Tongue (tissue), 2 donors: Measurements from ENCODE around the gene SCLY. TPM values are rescaled to one million over a fixed set of nuclear protein-coding genes. Genes with fewer than 3 reads are reported as not detected.
"Not testable (repeated sequence)": the region's sequence is repeated elsewhere in the genome, so short reads cannot be mapped to it uniquely, and the experiment has no call there.

ENCODE experiments used
- DNase-seq: peaks from one replicate; pipeline ENCODE4 v3.0.0-alpha.2; 2015
- total RNA-seq: library from RNA; depleted of rRNA; stranded (reverse); fragments of >200 nt; gene quantifications from one replicate; pipeline ENCODE4 v1.2.3, GENCODE V29; 2014

Gene SCLY
- total RNA-seq, 1 donor from 2014 or later: 21.2 TPM

- DNase-seq: no peak
Observed at GRCh38 chr2:238040918-238041317, 19.9 kb upstream of the SCLY start.

DNA sequence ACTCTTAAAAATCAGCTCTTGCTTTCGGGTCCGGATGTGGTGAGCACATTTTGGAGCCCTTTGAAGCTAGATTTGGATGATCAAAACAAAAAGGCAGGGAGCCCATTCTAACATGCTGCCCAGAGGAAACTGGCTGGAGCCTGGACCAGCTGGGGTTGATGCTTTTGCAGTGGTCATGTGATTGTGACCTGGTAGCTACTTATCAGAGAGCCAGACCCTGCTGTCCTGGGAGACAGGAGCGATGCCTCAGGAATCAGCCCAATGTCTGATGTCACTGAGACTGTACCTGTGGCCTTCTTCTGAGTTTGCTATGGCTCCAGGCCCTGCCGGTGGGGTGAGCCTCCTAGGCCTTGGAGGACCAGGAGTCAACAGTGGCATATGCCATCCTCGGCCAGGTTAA is 18.7 kb upstream of the SCLY start:
- DNase-seq: no peak

GRCh38 chr2:238042849-238043584 is 17.8 kb upstream of the SCLY start:
- no peak for DNase-seq

- no peak for DNase-seq
Observed at GRCh38 chr2:238043851-238044250, 16.9 kb upstream of the SCLY start.

DNA sequence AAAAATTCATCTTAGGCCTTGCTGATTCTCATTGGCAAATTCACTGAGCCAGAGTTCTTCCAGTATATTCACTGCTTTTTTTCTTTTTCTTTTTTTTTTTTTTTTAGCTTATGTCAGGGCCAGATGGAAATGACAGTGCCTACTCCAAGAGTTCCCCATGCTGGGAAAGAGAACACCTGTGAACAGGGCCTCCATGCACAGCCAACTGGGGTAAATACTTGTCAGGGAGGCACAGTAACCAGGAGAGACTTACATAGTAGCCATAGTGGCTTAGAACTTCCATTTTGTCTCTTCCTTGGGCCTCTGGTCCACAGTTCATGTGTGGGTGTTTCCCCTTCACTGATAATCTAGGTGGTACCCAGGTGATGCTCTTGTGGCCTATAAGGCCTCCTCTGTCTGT is 15.2 kb upstream of the SCLY start:
- no peak for DNase-seq

DNA sequence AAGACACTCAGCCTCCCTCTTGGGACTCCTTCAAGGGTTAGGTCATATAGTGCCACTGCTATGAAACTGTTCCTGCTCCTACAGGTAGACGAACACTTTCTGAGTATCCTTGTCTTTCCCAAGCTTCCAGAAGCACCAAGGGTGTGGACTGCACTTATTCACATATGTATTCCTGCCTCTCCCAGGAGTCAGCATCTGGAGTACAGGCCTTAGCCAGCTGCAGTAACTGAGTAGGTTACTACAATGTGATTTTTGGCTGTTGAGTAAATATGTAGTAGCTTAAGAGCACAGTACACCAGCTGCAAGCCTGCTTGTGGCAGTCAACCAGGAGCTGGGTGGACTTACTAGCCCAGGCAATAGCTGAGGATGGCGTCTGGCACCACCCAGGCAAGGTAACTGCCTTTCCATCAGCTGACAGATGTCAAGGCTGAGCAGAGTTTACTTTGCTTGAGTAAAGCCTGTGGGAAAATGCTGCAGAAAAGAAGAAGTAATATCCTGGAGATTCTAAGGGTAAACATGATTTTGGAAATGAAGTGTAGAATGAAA is 14.0 kb upstream of the SCLY start:
- no peak for DNase-seq

- no peak for DNase-seq
Observed at GRCh38 chr2:238053191-238053776, 7.5 kb upstream of the SCLY start.

- DNase-seq: no peak
Observed at GRCh38 chr2:238055841-238056240, 5.0 kb upstream of the SCLY start.

GRCh38 chr2:238057696-238058575 is 2.9 kb upstream of the SCLY start:
- DNase-seq: not testable (repeated sequence)

GRCh38 chr2:238059505-238059904 is 1.3 kb upstream of the SCLY start:
- no peak for DNase-seq

DNA sequence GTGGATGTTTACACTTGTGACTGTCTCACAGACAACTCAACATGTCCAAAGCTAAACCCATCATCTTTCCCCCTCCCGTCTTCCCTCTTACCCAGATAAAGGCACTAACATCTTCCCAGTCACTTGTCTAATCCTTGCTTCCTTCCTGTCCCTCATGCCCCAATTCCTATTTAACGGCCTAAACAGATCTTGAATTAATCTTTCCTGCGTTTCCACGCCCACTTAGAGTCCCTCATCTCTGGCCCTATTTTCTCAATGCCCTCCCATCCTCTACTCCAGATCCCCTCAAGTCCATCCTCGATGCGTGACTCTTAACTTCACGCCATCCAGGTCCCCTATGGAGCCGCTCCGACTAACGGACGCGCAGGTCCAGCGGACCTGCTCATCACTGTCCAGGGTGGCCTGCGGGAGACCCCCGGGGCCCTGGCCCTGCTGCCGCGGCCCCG is 682 bp upstream of the SCLY start:
- DNase-seq: no peak

DNA sequence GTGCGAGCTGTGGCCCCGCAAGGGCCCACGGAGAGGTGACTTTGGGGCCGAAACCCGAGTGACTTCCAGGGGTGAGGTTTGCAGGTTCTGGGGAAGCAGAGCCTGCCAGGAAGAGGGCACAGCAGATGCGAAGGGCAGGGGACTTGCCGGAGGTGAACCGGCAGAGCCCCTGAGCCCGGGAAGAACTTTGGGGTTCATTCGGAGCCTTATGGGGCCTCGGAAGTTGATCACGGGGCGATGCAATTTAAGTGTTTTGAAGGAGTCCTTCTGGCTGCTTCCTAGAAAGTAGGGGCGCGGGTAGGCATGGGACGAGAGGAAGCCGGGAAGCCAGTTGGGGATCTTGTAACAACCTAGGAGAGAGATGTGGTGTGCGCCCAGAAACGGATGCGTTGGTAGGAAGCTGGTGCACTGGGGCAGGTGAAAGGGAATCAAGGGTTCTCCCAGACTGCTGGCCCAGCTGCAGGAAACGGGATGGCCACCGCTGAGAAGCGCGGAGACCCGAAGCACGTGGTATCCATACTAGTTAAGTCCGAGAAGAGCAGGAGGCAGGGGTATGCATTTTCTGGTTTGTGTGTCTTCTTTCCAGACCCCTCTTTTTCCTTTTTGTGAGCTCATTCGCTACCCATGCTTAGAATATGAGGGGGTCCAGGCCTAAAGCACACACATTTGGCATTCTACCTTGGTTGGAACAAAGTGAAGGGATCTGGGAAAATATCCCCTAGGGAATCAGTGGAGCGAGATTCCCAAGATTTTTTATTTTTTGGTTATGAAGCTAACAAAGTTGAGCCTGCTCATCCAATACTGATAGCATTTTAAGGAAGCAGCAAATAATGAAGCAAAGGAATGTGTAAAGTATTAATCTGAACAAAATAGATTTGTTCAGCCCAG is 758 bp downstream of the SCLY start:
- DNase-seq: peak; percentile 48

GRCh38 chr2:238063414-238064189 is 2.8 kb downstream of the SCLY start:
- DNase-seq: peak; percentile 43

GRCh38 chr2:238064376-238064775 is 3.6 kb downstream of the SCLY start:
- no peak for DNase-seq

DNA sequence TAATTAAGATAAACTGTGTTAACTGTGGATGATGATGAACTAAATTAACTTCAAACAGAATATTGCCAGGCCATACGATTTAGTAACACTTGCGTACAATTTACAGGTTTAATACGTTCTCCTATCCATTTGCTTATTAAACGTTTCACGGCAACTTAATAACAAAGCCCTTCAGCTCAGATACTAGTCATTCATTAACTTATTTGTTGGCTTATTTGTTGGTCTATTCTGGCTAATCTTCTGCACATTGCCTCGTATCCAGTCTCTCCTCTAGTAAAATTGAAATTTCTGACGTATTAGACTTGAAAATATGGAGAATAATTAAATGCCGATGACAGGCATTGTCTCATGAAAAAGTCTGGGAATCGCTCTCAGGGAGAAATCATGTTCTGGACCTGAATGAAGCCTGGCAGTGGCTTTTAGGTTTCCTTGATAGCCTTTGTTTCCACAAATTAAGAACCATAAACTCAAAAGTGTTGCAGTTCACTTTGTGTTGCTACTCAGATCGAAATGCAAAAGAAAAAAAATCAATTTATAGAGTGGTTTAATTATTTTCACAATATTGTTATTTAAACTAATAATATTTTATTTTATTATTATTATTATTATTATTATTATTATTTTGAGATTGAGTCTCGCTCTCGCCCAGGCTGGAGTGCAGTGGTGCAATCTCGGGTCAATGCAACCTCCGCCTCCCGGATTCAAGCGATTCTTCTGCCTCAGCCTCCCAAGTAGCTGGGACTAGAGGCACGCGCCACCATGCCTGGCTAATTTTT is 4.5 kb downstream of the SCLY start:
- no peak for DNase-seq

DNA sequence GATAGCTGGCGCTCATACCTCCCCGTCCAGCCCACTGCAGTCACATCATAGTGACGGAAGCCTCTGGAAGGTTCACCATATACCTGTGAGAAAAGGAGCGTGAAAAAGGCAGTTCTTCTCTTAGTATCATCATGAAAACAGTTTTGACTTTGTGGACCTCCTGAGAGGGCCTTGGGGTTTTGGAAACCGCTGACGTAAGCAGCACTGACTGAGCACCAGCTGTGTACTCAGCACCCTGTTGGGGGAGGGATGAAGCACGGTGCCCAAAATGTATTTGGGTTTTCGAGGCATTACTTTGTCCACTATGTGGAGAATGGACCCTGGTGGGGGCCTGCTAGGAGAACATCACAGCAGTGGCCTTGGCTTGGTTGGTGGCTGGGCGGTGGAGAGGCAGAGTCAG is 5.4 kb downstream of the SCLY start:
- no peak for DNase-seq

- DNase-seq: not testable (repeated sequence)
Observed at GRCh38 chr2:238066718-238067117, 5.9 kb downstream of the SCLY start.

- no peak for DNase-seq
Observed at GRCh38 chr2:238067939-238068338, 7.1 kb downstream of the SCLY start.

DNA sequence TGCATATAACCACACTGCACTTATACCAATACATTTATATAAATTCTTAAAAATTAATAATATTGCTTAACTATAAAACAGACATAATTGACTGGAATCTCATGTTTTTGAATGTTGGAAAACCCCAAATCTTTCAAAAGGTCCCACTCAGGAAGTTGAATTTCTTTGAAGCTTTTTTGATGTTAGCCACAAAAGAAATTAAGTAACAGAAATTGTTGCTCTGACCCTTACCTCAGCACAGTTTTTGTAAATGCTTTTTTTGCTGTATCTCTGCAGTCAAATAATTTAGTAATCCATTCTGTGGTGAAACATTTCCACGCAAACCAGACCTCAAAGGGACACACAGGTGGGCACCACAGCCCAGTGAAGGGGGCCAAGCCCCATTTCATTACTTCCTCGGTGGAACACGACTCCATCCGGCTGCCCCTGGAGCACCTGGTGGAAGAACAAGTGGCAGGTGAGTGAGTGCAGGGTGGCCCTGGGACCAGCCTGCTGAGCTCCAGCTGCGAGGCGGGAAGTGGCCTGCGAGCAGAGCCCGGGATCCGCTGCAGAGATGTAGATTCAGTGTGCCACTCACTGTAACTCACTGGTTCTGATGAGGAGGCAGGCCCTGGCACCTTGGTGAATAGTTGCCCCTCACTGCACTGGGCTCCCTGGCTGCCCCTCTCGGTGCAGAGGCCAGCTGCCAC is 8.4 kb downstream of the SCLY start:
- no peak for DNase-seq

- DNase-seq: no peak
Observed at GRCh38 chr2:238069877-238070276, 9.1 kb downstream of the SCLY start.
